GM12875 (cell line): ENCODE data around the gene FBXL15.

Source experiments
- H3K4me3 ChIP-seq: one replicate; pipeline ENCODE4 v1.5.1; 2011; ENCODE audit warnings: low read depth, low read length, control low read depth
- TF ChIP-seq, protein P1 (sequence below): IDR thresholded peaks from 2 replicates; pipeline ENCODE4 v1.5.1; 2011; ENCODE audit warnings: low read depth, mild to moderate bottlenecking, control low read depth, inconsistent platforms, low read length, moderate library complexity, borderline replicate concordance; ENCODE audit not compliant: insufficient read depth

The FBXL15 gene

DNA sequence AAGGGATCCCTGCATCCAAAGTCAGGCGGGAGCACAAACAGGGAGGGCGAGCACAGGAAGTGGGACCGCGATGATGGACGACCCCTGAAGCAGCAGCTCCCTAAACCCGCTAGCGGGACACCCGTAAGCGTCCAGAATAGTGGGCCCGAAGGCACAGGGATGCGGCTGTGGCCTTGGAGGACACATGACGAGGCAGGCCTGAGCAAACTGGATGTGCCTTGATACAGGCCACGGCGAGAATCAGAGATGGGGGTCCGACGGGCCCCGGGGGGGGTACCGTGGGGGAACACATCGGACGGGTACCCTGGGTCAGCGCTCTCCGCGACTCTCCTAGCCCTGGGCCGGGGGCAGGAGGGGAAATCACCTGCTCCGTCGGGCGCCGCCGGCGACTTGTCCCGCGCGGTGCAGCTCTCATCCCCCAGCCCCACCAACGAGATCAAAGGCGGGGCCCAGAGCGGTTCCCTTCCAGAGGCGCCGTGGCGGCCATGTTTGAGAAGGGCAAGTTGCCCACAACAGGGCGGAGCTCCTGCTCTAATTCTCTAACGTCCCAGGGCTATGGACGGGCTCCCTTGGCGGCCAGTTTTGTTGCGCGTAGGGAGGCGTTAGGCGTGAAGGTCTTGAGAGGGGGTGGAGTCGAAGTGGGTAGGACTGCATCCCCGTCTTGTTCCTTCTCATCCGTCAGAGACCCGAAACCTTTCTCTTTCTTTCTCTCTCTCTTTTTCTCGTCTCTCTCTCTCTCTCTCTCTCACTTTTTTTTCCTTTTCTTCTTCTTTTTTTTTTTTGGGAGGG lies 11.7 kb downstream of the FBXL15 start, which contains the start of gene CUEDC2:
Gene CUEDC2 (minus strand): TSS at position 413 of the 789 bp plus-strand sequence. CDS start 7,386 bp downstream, outside the sequence.
- TF ChIP-seq, protein P1, sequence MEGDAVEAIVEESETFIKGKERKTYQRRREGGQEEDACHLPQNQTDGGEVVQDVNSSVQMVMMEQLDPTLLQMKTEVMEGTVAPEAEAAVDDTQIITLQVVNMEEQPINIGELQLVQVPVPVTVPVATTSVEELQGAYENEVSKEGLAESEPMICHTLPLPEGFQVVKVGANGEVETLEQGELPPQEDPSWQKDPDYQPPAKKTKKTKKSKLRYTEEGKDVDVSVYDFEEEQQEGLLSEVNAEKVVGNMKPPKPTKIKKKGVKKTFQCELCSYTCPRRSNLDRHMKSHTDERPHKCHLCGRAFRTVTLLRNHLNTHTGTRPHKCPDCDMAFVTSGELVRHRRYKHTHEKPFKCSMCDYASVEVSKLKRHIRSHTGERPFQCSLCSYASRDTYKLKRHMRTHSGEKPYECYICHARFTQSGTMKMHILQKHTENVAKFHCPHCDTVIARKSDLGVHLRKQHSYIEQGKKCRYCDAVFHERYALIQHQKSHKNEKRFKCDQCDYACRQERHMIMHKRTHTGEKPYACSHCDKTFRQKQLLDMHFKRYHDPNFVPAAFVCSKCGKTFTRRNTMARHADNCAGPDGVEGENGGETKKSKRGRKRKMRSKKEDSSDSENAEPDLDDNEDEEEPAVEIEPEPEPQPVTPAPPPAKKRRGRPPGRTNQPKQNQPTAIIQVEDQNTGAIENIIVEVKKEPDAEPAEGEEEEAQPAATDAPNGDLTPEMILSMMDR = no peak
- H3K4me3 ChIP-seq = peak within 1 kb of the TSS; percentile 83

DNA sequence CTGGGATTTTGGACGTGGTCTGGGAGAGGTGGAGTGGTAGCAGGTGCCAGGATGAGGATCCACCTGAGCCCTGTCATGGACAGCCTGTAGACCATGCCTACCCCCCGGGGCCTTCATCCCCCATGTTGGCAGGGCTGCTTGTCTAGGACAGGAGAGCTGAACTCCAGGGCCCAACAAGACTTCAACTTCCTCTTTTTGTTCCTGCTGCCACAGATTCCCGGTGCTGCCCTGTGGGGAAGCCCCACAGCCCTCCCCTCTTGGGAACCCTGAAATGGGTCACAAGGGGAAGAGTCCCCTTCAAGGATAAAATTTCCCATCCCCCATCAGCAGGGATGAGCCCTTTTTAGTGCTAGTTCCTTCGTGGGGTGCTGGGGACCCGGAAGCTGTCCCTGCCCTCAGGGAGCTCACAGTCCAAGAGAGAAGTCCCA lies 13.0 kb downstream of the FBXL15 start:
- H3K4me3 ChIP-seq = no peak overlapping the region
- TF ChIP-seq, protein P1 = no peak

DNA sequence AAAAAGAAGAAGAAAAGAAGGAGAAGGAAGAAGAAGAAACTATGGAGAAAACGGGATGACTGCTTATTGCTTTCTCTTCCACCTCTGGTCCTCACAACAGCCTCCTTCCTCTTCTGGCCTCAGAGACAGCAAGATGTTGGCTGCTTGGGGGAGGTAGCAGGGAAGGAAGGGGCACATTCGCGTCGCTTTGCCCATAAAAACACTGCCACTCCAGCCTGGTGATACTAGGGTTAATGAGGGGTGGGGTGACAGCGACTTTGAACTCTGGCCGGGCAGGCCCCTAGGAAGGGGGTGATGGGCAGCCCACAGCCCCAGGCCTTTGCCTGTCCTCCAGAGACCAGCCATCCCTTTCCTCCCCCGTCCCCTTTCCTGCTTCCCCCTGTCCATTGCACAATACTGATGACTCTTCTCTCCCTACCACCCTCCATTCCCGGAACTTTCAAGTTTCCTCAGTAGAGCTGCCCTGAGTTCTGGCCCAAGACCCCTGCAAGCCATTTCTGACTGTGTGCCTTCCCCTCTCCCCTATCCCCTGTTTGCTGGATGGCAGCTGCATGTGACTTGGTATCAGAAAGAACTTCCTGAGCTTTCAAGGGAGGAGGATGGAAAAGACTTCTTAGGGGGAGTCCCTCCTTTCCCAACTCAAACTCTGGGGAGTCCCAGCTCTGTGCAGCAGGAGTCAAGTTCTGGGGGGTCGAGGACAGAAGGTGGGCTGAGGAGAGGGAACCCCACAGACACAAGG lies 13.9 kb downstream of the FBXL15 start:
- no peak overlapping the region for H3K4me3 ChIP-seq
- TF ChIP-seq, protein P1 = no peak

DNA sequence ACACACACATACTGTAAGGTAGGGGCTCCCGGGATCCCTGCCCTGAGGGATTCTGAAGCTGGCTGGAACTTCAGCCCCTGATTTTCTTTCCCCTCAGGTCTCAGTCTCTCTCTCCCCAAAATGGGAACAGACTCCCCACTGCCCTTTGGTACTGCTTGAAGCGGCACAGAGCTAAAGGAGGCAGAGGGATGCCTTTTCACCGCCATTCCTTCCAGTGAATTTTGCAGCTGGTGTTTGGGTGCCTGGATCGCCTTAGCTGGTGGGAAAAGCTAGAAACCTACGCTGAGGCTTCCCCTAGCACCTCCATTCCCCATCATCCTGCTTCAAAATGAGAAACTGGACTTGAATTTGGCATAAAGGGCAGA lies 14.5 kb downstream of the FBXL15 start:
- H3K4me3 ChIP-seq = peak overlapping the region; percentile 36
- TF ChIP-seq, protein P1 = no peak

DNA sequence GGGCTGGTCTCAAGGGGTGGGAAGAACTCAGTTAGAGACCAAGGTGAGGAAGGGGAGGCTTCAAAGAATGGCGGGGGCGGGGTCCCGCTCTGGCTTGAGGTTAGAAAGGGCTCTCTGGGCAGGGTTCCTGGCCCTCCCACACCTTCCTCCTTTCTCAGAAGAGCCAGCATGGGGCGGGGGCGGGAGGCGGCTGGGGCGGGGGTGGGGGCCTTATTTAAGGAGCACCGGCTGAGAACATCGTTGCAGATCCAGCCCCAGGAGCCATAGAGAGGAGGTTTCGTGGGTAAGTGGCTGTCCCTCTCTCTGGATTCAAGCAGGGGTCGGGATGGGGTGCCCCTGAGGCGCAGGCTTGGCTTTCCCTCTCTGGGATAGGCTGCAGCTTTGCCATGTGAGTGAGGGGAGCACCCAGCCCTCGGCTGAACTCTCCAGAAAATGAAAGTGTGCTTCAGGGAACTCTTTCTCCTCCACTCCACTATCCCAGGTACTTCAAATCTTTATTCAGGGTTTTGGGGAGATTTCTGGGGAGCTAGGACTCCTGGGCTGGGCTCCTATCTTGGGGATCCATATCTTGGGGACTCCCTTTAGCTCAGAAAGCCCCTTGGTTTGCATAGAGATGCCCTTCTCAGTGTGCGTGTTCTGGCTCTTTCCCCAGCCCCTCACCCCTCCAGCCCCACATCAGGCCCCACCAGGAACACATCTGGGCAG lies 15.0 kb downstream of the FBXL15 start:
- TF ChIP-seq, protein P1 = no peak
- H3K4me3 ChIP-seq = peak overlapping the region; percentile 36

DNA sequence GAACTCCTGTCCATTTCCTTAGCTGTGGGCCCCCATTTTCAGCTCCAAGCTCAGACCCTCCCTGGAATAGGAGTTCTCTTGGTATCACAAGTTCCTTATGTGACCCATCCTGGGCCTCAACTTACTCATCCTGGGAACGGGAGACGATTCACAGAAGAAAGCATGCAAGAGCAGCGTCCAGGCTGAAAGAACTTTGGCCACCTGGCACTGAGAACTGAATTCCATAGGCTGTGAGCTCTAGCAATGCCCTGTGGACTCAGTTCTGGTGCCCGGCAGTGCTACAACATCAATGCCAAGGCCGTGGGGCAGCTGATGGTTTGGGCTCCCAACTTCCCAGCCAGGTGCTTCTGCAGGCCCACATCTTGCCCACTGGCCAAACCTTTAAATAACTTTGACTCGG lies 15.7 kb downstream of the FBXL15 start:
- TF ChIP-seq, protein P1 = no peak
- H3K4me3 ChIP-seq = no peak overlapping the region
